Kidney (tissue), 14 donors: Measurements from ENCODE around the gene PLEKHA4. TPM values are rescaled to one million over a fixed set of nuclear protein-coding genes. Genes with fewer than 3 reads are reported as not detected.
"Not testable (repeated sequence)": the region's sequence is repeated elsewhere in the genome, so short reads cannot be mapped to it uniquely, and the experiment has no call there.

Experiments
- DNase-seq, 5 donors: peaks; one replicate each; pipeline ENCODE4 v3.0.0-alpha.2; 2013 to 2020
- FAIRE-seq: peaks from 2 replicates; lab custom pipeline; 2012; peaks lifted over from hg19 to GRCh38; lab: Jason Lieb, UNC
- H3K27ac ChIP-seq, 2 donors: one replicate each; pipeline ENCODE4 v1.7.0; 2013; ENCODE audit warnings: low read depth in 2 of 2, low read length in 2 of 2, inconsistent platforms in 1 of 2
- H3K27me3 ChIP-seq: one replicate; pipeline ENCODE4 v1.7.1; 2013; ENCODE audit warnings: low read length, inconsistent platforms; ENCODE audit not compliant: control insufficient read depth, insufficient read depth
- H3K36me3 ChIP-seq, 3 donors: one replicate each; pipeline versions ENCODE4 v1.7.0 to v1.7.1; 2013; ENCODE audit warnings: low read length in 3 of 3, control low read depth in 1 of 3, inconsistent platforms in 1 of 3; ENCODE audit not compliant: insufficient read depth in 3 of 3, control insufficient read depth in 2 of 3
- H3K4me1 ChIP-seq, 3 donors: one replicate each; pipeline versions ENCODE4 v1.7.0 to v1.7.1; 2013; ENCODE audit warnings: low read length in 3 of 3, inconsistent platforms in 1 of 3, low read depth in 1 of 3; ENCODE audit not compliant: control insufficient read depth in 2 of 3, insufficient read depth in 2 of 3
- H3K4me3 ChIP-seq, 3 donors: one replicate each; pipeline versions ENCODE4 v1.7.0 to v1.8.1; 2013; ENCODE audit warnings: low read length in 3 of 3, control low read depth in 1 of 3, inconsistent platforms in 1 of 3
- H3K9ac ChIP-seq, 3 donors: one replicate each; pipeline versions ENCODE4 v1.7.0 to v1.7.1; 2013; ENCODE audit warnings: low read length in 3 of 3, control low read depth in 1 of 3, inconsistent platforms in 1 of 3
- H3K9me3 ChIP-seq, 3 donors: one replicate each; pipeline versions ENCODE4 v1.7.0 to v1.7.1; 2013; ENCODE audit warnings: low read length in 3 of 3, control low read depth in 1 of 3, inconsistent platforms in 1 of 3; ENCODE audit not compliant: control insufficient read depth in 2 of 3, insufficient read depth in 1 of 3
- CTCF ChIP-seq: IDR thresholded peaks from 3 replicates; pipeline ENCODE4 v1.5.1; 2012; ENCODE audit warnings: mild to moderate bottlenecking, moderate library complexity, borderline replicate concordance; ENCODE audit not compliant: insufficient read depth; ENCODE audit errors: extremely low read depth
- intact Hi-C: fragments of 100-400 bp; cut with DNase I; formaldehyde crosslinking; loops from one replicate; pipeline ENCODE4 v1.11.1; 2022
- polyA plus RNA-seq: library from polyadenylated mRNA; stranded (reverse); fragments of 350-450 nt; fragmentation: Illumina TruSeq; extraction: RNeasy Lipid Tissue Mini Kit (QIAGEN cat#74804); gene quantifications from one replicate; pipeline ENCODE4 v1.2.3, GENCODE V29; 2014; ENCODE audit warnings: low read depth, low replicate concordance; ENCODE audit not compliant: insufficient read depth
- total RNA-seq: library from RNA; stranded (reverse); fragmentation: NEBNext Ultra II Directional; extraction: Animal tissue kit (Norgen Biotek cat#: 25700); gene quantifications from one replicate; pipeline ENCODE4 v1.2.1, GENCODE V29; 2021
- donor health status: control.
- donor health status: control.
- donor health status: control.
- donor health status: control.
- donor health status: control.
- donor health status: DM: yes; HTN: yes; CAD: no.
- donor health status: Normal renal cell carcinoma (clear cell type).

Gene PLEKHA4
- total and polyA plus RNA-seq, 2 donors from 2014 or later = 22.9 to 79.1 TPM

- Histone ChIP-seq H3K36me3 (no peaks in the 10 kb centered on the region), H3K9me3 (no peaks in the 10 kb centered on the region), H3K4me1 (no peaks in the 10 kb centered on the region), H3K27me3 (no peaks in the 10 kb centered on the region), H3K27ac (no peak overlapping the region), H3K4me3 (no peak overlapping the region), H3K9ac (no peak overlapping the region)
- no peak for TF ChIP-seq CTCF
- FAIRE-seq (no peak), DNase-seq (no peak)
- intact Hi-C loops = no loop called here
Measured at GRCh38 chr19:48856921-48857320, 11.5 kb downstream of the PLEKHA4 start.

- no peak for FAIRE-seq
- Histone ChIP-seq H3K27me3 (no peaks in the 10 kb centered on the region), H3K9me3 (no peaks in the 10 kb centered on the region), H3K4me3 (no peak overlapping the region), H3K9ac (no peak overlapping the region), H3K27ac (no peak overlapping the region), H3K36me3 (no peaks in the 10 kb centered on the region), H3K4me1 (no peaks in the 10 kb centered on the region)
- intact Hi-C loops = no loop called here
- TF ChIP-seq CTCF = no peak
- peak in 1 of 5 donors; percentile 40 for DNase-seq
Measured at GRCh38 chr19:48854103-48854502, 14.3 kb downstream of the PLEKHA4 start.

GRCh38 chr19:48853483-48853882 lies 14.9 kb downstream of the PLEKHA4 start:
- DNase-seq = no peak
- Histone ChIP-seq H3K9me3 (no peaks in the 10 kb centered on the region), H3K36me3 (no peaks in the 10 kb centered on the region), H3K4me1 (no peaks in the 10 kb centered on the region), H3K9ac (no peak overlapping the region), H3K4me3 (no peak overlapping the region), H3K27me3 (no peaks in the 10 kb centered on the region), H3K27ac (no peak overlapping the region)
- TF ChIP-seq CTCF = no peak
- intact Hi-C loops = no loop called here
- FAIRE-seq = no peak

GRCh38 chr19:48852292-48852691 lies 16.1 kb downstream of the PLEKHA4 start:
- Histone ChIP-seq H3K4me3 (no peak overlapping the region), H3K9me3 (no peaks in the 10 kb centered on the region), H3K27ac (no peak overlapping the region), H3K36me3 (no peaks in the 10 kb centered on the region), H3K9ac (no peak overlapping the region), H3K27me3 (no peaks in the 10 kb centered on the region), H3K4me1 (no peaks in the 10 kb centered on the region)
- no peak for TF ChIP-seq CTCF
- intact Hi-C loops = no loop called here
- DNase-seq = no peak
- no peak for FAIRE-seq

- DNase-seq, H3K27ac ChIP-seq, intact Hi-C loops, H3K4me1 ChIP-seq, FAIRE-seq, H3K9me3 ChIP-seq, H3K9ac ChIP-seq, H3K4me3 ChIP-seq, H3K27me3 ChIP-seq, H3K36me3 ChIP-seq: not testable (repeated sequence)
Measured at GRCh38 chr19:48846659-48847058, 21.8 kb downstream of the PLEKHA4 start.
